H1 (cell line): ENCODE results near the gene SLC13A3. TPM values are rescaled to one million over a fixed set of nuclear protein-coding genes. Genes with fewer than 3 reads are reported as not detected.

Source experiments
- CTCF ChIA-PET: fragments of 300-600 bp; sonication (Branson Sonifier 250); formaldehyde crosslinking; loops from one replicate; lab custom pipeline; 2021; ENCODE audit not compliant: partially characterized antibody; lab: Charles Lee
- POLR2A ChIA-PET: fragments of 300-600 bp; sonication (Branson Sonifier 250); formaldehyde crosslinking; loops from one replicate; lab custom pipeline; 2021; ENCODE audit warnings: inconsistent platforms; ENCODE audit not compliant: partially characterized antibody; lab: Charles Lee
- DNase-seq, 2 experiments: peaks; one replicate each; pipeline versions ENCODE4 v3.0.0 to v3.0.0-alpha.2; 2010 to 2022; ENCODE audit warnings: low spot score in 2 of 2, low read depth in 1 of 2, mixed read lengths in 1 of 2
- FAIRE-seq: peaks from 2 replicates; lab custom pipeline; 2011; peaks lifted over from hg19 to GRCh38; lab: Jason Lieb, UNC
- H2AFZ ChIP-seq: 2 replicates; pipeline ENCODE4 v1.8.1; 2012; ENCODE audit warnings: low read length, inconsistent platforms
- H2AK5ac ChIP-seq: 2 replicates; pipeline ENCODE4 v1.6.1; 2013; ENCODE audit warnings: low read depth, low read length
- H2BK120ac ChIP-seq: replicated peaks from 2 replicates; pipeline ENCODE3; 2013; ENCODE audit warnings: low read depth, low read length, inconsistent platforms
- H2BK12ac ChIP-seq: 2 replicates; pipeline ENCODE4 v1.6.1; 2013; ENCODE audit warnings: low read depth, low read length
- H2BK15ac ChIP-seq: 2 replicates; pipeline ENCODE4 v1.6.1; 2013; ENCODE audit warnings: low read length
- H2BK20ac ChIP-seq: 2 replicates; pipeline ENCODE4 v1.6.1; 2013; ENCODE audit warnings: low read length
- H2BK5ac ChIP-seq: 2 replicates; pipeline ENCODE4 v1.6.1; 2013; ENCODE audit warnings: low read depth, low read length
- H3K14ac ChIP-seq: 2 replicates; pipeline ENCODE4 v1.6.1; 2013; ENCODE audit warnings: inconsistent platforms; ENCODE audit not compliant: insufficient read length
- H3K18ac ChIP-seq: 2 replicates; pipeline ENCODE4 v1.6.1; 2013; ENCODE audit warnings: low read length; ENCODE audit errors: extremely low read depth
- H3K23ac ChIP-seq: 2 replicates; pipeline ENCODE4 v1.6.1; 2013; ENCODE audit warnings: inconsistent platforms; ENCODE audit not compliant: insufficient read length
- H3K23me2 ChIP-seq: 2 replicates; pipeline ENCODE4 v1.6.1; 2013; ENCODE audit warnings: low read depth, low read length
- H3K27ac ChIP-seq: 2 replicates; pipeline ENCODE4 v1.6.1; 2011; ENCODE audit warnings: low read depth, low read length, inconsistent platforms
- H3K27me3 ChIP-seq, 4 experiments: replicated peaks in 1 of 4; 1 replicate in 1 of 4; 2 replicates in 3 of 4; pipeline versions ENCODE4 v1.6.1 to v1.8.1; 2011 to 2013; ENCODE audit warnings: low read length in 3 of 4, mild to moderate bottlenecking in 3 of 4, inconsistent platforms in 2 of 4, mixed read lengths in 2 of 4, moderate library complexity in 1 of 4; ENCODE audit not compliant: control insufficient read depth in 3 of 4, insufficient read depth in 3 of 4; ENCODE audit errors: extremely low read depth in 1 of 4
- H3K36me3 ChIP-seq, 4 experiments: 2 replicates each; pipeline versions ENCODE4 v1.6.1 to v1.8.1; 2011 to 2013; ENCODE audit warnings: mild to moderate bottlenecking in 4 of 4, low read length in 3 of 4, moderate library complexity in 2 of 4, control low read depth in 1 of 4, inconsistent platforms in 1 of 4; ENCODE audit not compliant: insufficient read depth in 4 of 4, control insufficient read depth in 2 of 4
- H3K4ac ChIP-seq: replicated peaks from 2 replicates; pipeline ENCODE3; 2013; ENCODE audit warnings: low read length, low read depth, mixed read lengths, inconsistent platforms; ENCODE audit not compliant: insufficient read length
- H3K4me1 ChIP-seq, 4 experiments: replicated peaks in 1 of 4; 1 replicate in 1 of 4; 2 replicates in 3 of 4; pipeline versions ENCODE4 v1.6.1 to v1.8.1; 2011 to 2013; ENCODE audit warnings: low read length in 3 of 4, inconsistent platforms in 2 of 4, mixed read lengths in 1 of 4; ENCODE audit not compliant: insufficient read depth in 4 of 4, control insufficient read depth in 3 of 4
- H3K4me2 ChIP-seq, 2 experiments: 2 replicates each; pipeline versions ENCODE4 v1.6.1 to v1.8.1; 2011 to 2013; ENCODE audit warnings: low read depth in 2 of 2, low read length in 2 of 2, control low read depth in 1 of 2, inconsistent platforms in 1 of 2, mild to moderate bottlenecking in 1 of 2; ENCODE audit not compliant: insufficient read depth in 1 of 2
- H3K4me3 ChIP-seq, 4 experiments: fragments of 200-600, 300-600 bp in 1 of 4; sonication (generic), shearing (Covaris generic), sonication (Bioruptor Twin) in 1 of 4; 2 replicates each; pipeline versions ENCODE4 v1.5.1 to v1.8.1; 2011 to 2016; ENCODE audit warnings: low read length in 4 of 4, low read depth in 3 of 4, control low read depth in 2 of 4, inconsistent platforms in 2 of 4, mild to moderate bottlenecking in 2 of 4, mixed read lengths in 1 of 4, moderate library complexity in 1 of 4; ENCODE audit not compliant: insufficient read depth in 2 of 4; ENCODE audit errors: extremely low read depth in 1 of 4
- H3K56ac ChIP-seq: replicated peaks from 2 replicates; pipeline ENCODE3; 2013; ENCODE audit warnings: low read depth, mild to moderate bottlenecking, mixed read lengths, low read length, inconsistent platforms; ENCODE audit not compliant: insufficient read length
- H3K79me1 ChIP-seq: 2 replicates; pipeline ENCODE4 v1.6.1; 2013; ENCODE audit warnings: low read depth, low read length, control low read depth
- H3K79me2 ChIP-seq, 2 experiments: 2 replicates each; pipeline versions ENCODE4 v1.6.1 to v1.8.1; 2012 to 2013; ENCODE audit warnings: low read length in 2 of 2, mild to moderate bottlenecking in 2 of 2, inconsistent platforms in 1 of 2; ENCODE audit not compliant: insufficient read depth in 2 of 2, control insufficient read depth in 1 of 2
- H3K9ac ChIP-seq, 4 experiments: replicated peaks in 1 of 4; 1 replicate in 1 of 4; 2 replicates in 3 of 4; pipeline versions ENCODE4 v1.6.1 to v1.8.1; 2011 to 2013; ENCODE audit warnings: low read depth in 3 of 4, low read length in 3 of 4, control low read depth in 2 of 4, mild to moderate bottlenecking in 2 of 4, moderate library complexity in 2 of 4, inconsistent platforms in 1 of 4; ENCODE audit errors: extremely low read depth in 1 of 4
- H3K9me3 ChIP-seq, 2 experiments: 2 replicates each; pipeline versions ENCODE4 v1.6.1 to v1.8.1; 2012 to 2013; ENCODE audit warnings: mild to moderate bottlenecking in 2 of 2, moderate library complexity in 2 of 2, control low read depth in 1 of 2, inconsistent platforms in 1 of 2, low read depth in 1 of 2, low read length in 1 of 2, mixed read lengths in 1 of 2; ENCODE audit not compliant: insufficient read depth in 2 of 2
- H4K20me1 ChIP-seq, 2 experiments: replicated peaks in 1 of 2; 2 replicates each; pipeline versions ENCODE3 to v1.8.1; 2011 to 2013; ENCODE audit warnings: inconsistent platforms in 2 of 2, low read length in 2 of 2, mild to moderate bottlenecking in 1 of 2; ENCODE audit not compliant: insufficient read depth in 2 of 2, control insufficient read depth in 1 of 2
- H4K5ac ChIP-seq: 2 replicates; pipeline ENCODE4 v1.6.1; 2013; ENCODE audit warnings: low read length, low read depth, mixed read lengths, inconsistent platforms; ENCODE audit not compliant: insufficient read length
- H4K8ac ChIP-seq: 2 replicates; pipeline ENCODE4 v1.8.0; 2013; ENCODE audit warnings: mild to moderate bottlenecking, moderate library complexity, low read length, inconsistent platforms; ENCODE audit not compliant: insufficient read depth; ENCODE audit errors: extremely low read depth
- H4K91ac ChIP-seq: replicated peaks from 2 replicates; pipeline ENCODE3; 2013; ENCODE audit warnings: low read length, mixed read lengths, inconsistent platforms; ENCODE audit not compliant: insufficient read length
- CBX5 ChIP-seq: fragments of 300-800, 300-1000 bp; sonication (generic); IDR thresholded peaks from 2 replicates; pipeline ENCODE4 v1.7.1; 2016; ENCODE audit warnings: antibody characterized with exemption, low read length, low read depth
- MAFK ChIP-seq: IDR thresholded peaks from 2 replicates; pipeline ENCODE4 v1.6.1; 2012; ENCODE audit warnings: low read depth, mild to moderate bottlenecking, improper control_type of control experiment, low read length
- NRF1 ChIP-seq: IDR thresholded peaks from 2 replicates; pipeline ENCODE4 v1.6.1; 2011; ENCODE audit warnings: mild to moderate bottlenecking, low read depth, low read length, improper control_type of control experiment
- RNF2 ChIP-seq: fragments of 200-900, 300-1000 bp; sonication (generic); IDR thresholded peaks from 2 replicates; pipeline ENCODE4 v1.7.1; 2016; ENCODE audit warnings: borderline replicate concordance, low read depth, mild to moderate bottlenecking, antibody characterized with exemption, low read length; ENCODE audit not compliant: poor library complexity, severe bottlenecking; ENCODE audit errors: missing control alignments
- SIRT6 ChIP-seq: IDR thresholded peaks from one replicate; pipeline ENCODE4 v1.7.1; 2012; ENCODE audit warnings: low read length, inconsistent platforms
- SP2 ChIP-seq: IDR thresholded peaks from 2 replicates; pipeline ENCODE4 v1.6.1; 2012; ENCODE audit warnings: mild to moderate bottlenecking, low read length, inconsistent platforms
- WGBS, 2 experiments: shearing (Covaris generic) in 1 of 2; methylation state at CpG; one replicate each; pipeline versions ENCODE4 v1.1.6 to v1.1.7; 2013 to 2015; ENCODE audit warnings: low lambda C conversion rate in 2 of 2, mixed read lengths in 2 of 2, inconsistent platforms in 1 of 2, low coverage in 1 of 2, missing lambda C conversion rate in 1 of 2; ENCODE audit not compliant: insufficient replicate concordance in 2 of 2, insufficient coverage in 1 of 2, insufficient read length in 1 of 2; ENCODE audit errors: extremely low coverage in 1 of 2, missing lambda C conversion rate in 1 of 2; 5-methylcytosine and 5-hydroxymethylcytosine counted together
- polyA plus RNA-seq, 7 experiments: library from polyadenylated mRNA; depleted of rRNA in 3 of 7; stranded (reverse) in 5 of 7; unstranded in 2 of 7; fragments of >200 nt in 5 of 7; fragments of 200-250 nt in 2 of 7; gene quantifications; 1 replicate in 5 of 7; 2 replicates in 1 of 7; 4 replicates in 1 of 7; pipeline versions ENCODE4 v1.2.1 to v1.2.3, GENCODE V29; 2011 to 2013; ENCODE audit warnings: missing spikeins in 2 of 7, mixed read lengths in 2 of 7
- total RNA-seq: library from RNA; stranded (reverse); fragmentation: NEBNext Ultra II Directional; extraction: Animal tissue kit (Norgen Biotek cat#: 25700); gene quantifications from 2 replicates; pipeline ENCODE4 v1.2.1, GENCODE V29; 2021

SLC13A3 gene
- total and polyA plus RNA-seq, 2 of the 8 experiments (the other 6 are each of a cell fraction or from before 2014, with no cell fraction given): 9.4 to 12.6 TPM

DNA sequence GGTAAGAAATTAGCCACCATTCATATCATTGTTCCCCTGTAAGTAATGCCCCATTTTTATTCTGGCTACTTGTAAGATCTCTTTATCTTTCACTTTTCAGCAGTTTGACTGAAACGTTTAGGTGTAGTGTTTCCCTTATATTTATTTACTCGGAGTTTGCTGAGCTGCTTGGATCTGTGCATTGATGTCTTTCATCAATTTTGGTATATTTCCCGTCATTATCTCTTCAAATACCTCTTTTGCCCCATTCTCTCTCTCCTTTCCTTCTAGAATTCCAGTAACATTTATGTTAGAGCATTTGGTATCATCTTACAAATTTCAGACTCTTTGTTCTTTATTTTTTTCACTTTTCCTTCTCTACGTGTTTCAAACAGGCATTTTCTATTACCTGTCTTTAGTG lies 9.2 kb upstream of the SLC13A3 start:
- Histone ChIP-seq H3K4me3 (no peak overlapping the region), H3K4me2 (no peak overlapping the region), H4K5ac (no peak overlapping the region), H4K8ac (no peak overlapping the region), H2AK5ac (no peak overlapping the region), H4K91ac (no peak overlapping the region), H3K9ac (no peak overlapping the region), H3K23ac (no peak overlapping the region), H3K18ac (no peak overlapping the region), H2BK5ac (no peak overlapping the region), H2BK15ac (no peak overlapping the region), H2BK120ac (no peak overlapping the region), H4K20me1 (peaks cover 0 to 2% of the 10 kb centered on the region in 2 experiments), H3K4ac (no peak overlapping the region), H3K9me3 (peaks cover 0 to 6% of the 10 kb centered on the region in 2 experiments; a peak in 1 of 4 replicates), H3K36me3 (peaks cover 0 to 9% (median 3%) of the 10 kb centered on the region in 4 experiments; a peak in 2 of 8 replicates), H3K27me3 (no peaks in the 10 kb centered on the region), H3K79me1 (no peaks in the 10 kb centered on the region), H3K14ac (no peak overlapping the region), H3K4me1 (no peaks in the 10 kb centered on the region), H3K56ac (no peak overlapping the region), H3K23me2 (no peaks in the 10 kb centered on the region), H3K79me2 (no peaks in the 10 kb centered on the region), H3K27ac (no peak overlapping the region), H2AFZ (no peak overlapping the region), H2BK12ac (no peak overlapping the region), H2BK20ac (no peak overlapping the region)
- DNase-seq (no peak), FAIRE-seq (no peak)
- no peak for TF ChIP-seq NRF1
- TF ChIP-seq MAFK: no peak
- TF ChIP-seq CBX5: no peak
- no peak for TF ChIP-seq SP2
- no peak for TF ChIP-seq SIRT6
- no peak for TF ChIP-seq RNF2
- 92% methylated on average over 4 of the region's 4 CpGs; no CpG with 5 or more reads in 1 of the 2 experiments for WGBS, 2 experiments
- CTCF ChIA-PET: no interaction called here
- POLR2A ChIA-PET: no interaction called here
